Measurements from ENCODE around the gene CRIM1.

Gene CRIM1

DNA sequence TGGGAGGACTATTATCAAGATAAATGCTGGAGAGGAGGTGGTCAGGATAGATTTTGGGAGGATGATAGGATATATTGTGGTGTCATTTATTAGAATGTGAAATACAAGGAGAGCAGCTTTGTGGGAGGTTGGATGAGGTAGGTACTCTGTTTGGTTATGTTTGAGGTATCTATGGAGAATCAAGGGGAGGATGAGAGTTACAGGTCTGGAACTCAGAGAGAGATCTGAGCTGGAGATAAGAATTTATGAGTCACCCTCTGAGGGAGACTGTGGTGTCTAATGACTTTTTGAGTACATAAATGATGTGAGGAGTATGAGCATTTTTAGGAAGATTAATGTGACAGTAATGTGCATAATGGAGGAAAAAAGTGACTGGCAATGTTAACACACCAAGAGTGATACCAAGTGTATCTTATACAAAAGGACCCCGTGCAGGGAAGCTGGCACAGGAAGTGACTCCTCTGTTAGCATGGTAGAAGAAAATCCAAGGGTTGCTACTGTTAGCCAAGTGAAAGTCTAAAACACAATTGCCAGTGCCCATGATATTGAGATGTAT lies 48.2 kb downstream of the CRIM1 start:
- DNase-seq, result no peak

DNA sequence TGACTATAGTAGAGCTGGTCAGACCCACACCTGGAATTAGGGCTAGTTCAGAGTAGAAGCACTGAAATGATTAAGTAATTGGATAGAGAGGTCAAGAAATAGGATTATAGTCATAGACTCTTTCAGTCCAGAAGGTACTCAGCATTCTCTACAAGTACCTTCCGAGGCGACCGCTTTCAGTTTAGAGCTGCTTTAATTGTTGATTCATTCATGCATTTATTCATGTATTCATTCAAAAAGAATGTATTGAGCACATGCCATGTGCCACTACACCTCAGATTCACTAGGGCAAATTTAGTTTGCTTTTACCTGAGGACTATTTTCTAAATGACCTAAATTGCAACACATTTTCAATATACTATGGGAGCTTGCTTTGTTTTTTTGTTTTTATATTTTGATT lies 48.7 kb downstream of the CRIM1 start:
- DNase-seq, result no peak

DNA sequence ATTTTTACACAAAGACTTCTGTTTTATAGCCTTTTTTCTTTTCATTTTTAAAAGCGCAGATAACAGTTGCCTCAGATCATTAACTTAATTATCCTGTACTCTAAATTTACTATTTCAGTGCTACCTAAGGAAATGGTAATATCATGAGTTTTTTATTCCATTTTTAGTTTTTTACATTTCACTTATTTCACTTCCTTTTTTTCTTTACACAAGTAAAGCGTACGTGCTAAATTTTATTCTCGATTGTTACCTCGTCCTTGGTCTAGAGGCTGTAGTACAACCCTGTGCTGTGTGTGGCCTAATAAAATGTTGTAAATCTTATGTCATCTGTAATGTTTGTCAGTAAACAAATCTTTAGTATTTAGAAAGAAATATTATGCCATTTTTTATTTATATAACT lies 49.2 kb downstream of the CRIM1 start:
- no peak for DNase-seq

DNA sequence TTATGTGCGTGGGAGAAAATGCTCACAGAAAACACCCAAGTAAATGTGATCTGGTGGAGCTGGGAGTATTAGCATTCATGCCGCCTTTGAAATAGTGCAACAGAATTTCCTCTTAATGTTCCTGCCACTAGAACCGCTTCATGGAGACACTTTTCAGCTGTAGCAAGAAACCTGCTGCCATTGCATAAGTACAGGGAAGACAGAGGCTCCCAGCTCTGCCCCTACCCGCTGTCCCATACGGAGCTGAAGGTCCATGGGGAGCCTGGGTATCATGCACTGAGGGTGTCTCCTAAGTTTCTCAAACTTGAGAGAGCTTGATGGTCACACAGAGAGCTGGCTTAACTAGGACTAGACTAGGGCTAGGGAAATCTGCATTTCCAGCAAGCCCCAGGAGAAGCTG lies 49.6 kb downstream of the CRIM1 start:
- DNase-seq, result no peak

DNA sequence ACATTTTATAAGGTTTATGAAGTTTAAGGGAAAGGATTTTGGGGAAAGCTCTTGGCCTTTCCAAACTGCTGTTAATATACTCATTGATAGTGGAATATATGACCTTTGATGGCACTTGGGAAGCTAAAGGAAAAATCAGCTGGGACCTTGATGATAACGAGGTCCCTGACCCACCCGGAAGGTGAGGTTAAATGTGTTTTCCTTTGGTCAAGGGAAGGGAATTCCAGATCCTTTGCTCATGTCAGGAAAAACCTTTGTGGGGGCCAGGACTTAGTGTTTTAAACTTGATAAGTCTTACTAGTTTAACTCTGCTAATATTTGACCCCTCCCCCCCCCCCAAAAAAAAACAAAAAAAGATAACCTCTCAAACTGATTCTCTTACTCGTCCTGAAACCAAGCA lies 50.7 kb downstream of the CRIM1 start:
- no peak for DNase-seq

DNA sequence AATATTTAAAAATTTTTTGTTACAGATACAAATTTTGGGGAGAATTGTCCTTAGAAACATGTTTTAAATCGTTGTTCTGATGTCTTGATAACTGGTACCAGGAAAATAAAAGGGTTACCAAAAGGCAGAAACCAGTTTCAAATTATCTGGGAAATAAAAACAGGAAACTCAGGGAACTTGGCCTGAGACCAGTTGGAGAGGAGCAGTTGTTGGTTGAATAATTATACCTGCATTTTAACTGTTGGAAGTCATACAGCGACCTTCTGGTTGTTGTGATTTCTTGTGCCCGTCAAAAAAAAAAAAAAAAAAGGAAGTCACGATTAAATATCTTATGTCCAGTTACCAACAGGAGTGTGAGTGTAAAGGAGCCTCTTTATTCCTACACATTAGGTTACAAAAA lies 51.8 kb downstream of the CRIM1 start:
- no peak for DNase-seq

DNA sequence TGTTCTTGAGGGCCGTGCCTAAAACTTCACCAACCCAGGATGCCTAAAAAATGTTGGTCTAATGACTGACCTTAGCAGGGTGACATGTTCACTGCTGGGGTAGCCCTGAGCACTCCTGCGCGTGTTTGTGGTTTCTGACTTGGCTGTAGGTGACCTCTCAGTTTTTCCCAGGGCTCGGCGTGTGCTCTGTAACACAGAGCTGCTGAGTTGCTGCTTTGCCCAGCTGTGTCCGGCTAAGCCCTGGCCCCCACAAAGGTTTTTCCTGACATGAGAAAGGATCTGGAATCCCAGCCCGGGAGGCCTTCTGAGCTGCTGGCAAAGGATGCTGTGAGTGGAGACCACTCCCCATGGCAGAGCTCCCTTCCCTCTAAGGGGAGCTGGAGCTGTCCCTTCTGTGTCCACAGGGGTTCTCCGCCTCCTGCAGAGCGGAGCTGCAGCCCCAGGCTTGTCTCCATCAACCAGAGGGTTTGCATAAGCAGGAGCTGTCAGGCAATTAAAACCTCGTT lies 52.7 kb downstream of the CRIM1 start:
- DNase-seq, result no peak

DNA sequence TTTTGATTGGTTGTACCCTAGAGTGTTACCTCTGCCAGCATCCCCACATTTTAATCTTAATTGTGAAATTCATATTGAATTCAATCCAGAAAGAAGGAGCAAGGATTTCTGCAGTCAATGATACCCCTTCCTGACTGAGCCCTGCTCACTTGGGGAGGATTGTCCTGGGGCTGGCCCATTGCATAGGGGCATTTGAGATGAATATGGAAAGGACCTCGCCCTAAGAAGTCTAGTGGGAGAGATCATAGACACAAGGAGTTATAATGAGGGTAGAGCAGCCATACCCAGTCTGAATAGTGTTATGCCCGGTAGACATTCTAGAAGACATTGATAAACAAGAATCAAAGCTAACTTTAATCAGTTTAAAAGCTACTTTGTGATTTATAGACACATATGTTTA lies 53.8 kb downstream of the CRIM1 start:
- DNase-seq, result no peak

DNA sequence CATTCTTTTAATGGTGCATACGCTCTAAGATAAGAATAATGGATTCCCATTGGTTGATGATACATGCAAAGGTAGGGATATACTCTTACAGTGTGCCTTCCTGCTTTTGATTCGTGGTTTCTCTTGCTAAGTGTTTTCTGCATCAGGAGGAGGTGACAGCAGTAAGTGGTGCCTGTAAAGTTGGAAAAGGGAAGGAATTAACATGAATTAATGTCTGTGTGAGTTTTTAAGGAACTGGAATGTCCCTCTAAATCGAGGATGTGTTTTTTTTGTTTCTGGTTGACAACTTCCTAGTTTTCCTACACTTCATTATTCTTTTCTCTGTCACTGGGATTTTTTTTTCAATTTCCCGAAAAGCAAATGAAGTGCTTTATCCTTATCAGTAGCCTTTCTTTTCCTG lies 54.4 kb downstream of the CRIM1 start:
- DNase-seq, result no peak

DNA sequence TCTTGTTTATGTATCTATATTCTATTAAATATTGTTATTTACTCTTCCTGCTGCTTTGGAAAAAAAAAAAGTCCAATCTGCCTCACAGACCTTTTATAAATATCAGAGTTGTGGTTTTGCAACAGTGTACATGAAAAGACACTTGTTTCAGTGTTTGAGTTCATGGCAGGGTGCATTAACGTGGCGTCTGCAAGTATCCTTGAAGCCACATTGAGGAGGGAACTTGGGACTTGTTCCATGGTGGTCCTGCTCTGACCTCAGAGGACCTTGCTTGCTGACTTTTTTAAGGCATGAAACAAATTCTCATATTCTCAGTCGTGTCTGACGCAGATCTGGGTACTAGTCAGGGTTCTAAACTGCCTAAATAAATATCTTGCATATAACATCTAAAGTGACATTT lies 55.1 kb downstream of the CRIM1 start:
- DNase-seq, result no peak

DNA sequence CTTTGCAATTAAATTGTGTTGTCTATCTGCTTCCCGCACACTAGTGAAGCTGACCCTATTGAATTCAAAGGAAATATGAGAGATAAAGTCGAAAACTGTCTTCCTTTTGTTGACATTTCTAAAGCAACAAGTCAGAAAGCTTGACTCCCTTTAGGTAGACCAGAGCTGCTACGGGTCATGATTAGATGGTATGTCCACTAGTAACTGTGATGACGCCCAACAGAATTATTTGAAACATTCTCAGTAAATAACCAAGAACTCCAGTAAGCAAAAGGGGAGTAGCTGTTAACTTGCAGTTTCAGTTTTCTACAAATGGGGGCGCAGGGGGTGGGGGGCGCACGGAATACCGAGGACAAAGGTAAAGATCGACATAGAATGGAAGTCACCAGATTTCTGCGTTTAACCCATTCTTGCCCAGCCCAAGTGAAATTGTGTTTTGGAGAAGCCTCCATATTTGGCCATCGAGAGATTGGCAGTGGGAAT lies 56.4 kb downstream of the CRIM1 start:
- no peak for DNase-seq

DNA sequence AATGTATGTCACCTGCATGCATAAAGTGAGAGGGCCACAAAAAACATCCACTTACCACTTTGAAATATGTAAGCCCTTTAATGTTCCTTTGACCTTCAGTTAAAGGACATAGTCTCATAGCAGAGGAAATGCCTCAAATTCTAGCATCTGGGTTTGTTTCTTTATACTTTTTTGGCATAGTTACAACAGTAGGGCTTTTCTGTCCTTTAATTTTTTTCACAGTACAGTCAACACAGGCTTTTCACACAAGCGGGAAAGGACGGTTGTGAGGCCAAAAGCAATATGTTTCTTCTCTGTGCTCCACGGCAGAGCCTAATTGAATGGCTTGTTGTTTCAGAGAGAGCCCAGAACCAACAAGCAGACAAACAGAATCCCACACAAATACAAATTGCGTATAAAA lies 57.6 kb downstream of the CRIM1 start:
- DNase-seq, result no peak

DNA sequence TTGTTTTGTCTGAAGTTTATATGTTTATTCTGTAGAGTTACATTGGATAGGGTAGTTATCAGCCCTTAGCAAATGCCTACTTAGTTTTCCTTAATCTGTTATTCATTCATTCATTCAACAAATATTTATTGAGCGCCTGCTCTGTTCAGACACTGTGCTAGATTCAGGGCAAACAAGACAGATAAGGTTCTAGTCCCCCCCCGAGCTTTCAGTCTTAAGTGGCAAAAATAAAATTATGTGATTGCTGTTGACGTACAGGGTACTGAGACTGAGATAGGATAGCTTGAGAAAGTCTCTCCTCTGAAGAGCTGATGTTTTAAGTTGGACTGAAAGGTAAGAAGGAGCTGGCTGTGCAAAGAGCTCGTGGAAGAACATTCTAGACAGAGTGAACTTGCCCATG lies 58.7 kb downstream of the CRIM1 start:
- DNase-seq, result no peak

DNA sequence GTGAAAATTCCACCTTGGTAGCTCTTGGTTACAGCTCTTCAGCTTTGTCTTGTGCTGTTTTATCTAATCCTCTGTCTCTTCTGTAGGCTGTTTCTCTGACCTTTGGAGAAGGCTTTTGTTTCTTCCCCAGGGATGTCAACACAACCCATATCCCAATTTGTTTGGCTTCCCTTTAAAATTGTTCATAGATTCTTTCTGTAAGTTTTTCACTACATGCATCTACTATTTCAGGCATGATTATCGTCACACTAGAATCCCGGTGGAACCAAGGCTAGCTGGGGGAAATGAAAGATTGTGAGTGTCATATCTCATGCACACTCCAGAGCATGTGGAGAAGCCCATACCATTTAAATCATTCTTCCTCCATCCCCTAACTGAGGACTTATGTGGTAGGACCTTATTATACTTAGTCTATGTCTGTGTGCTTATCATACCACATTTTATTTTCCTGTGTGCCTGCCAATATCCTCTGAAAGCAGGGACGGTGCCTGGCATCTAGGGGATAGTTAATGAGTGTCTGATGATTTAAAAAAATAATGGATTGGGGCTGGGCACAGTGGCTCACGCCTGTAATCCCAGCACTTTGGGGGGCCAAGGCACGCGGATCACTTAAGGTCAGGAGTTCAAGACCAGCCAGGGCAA lies 59.9 kb downstream of the CRIM1 start:
- no peak for DNase-seq

DNA sequence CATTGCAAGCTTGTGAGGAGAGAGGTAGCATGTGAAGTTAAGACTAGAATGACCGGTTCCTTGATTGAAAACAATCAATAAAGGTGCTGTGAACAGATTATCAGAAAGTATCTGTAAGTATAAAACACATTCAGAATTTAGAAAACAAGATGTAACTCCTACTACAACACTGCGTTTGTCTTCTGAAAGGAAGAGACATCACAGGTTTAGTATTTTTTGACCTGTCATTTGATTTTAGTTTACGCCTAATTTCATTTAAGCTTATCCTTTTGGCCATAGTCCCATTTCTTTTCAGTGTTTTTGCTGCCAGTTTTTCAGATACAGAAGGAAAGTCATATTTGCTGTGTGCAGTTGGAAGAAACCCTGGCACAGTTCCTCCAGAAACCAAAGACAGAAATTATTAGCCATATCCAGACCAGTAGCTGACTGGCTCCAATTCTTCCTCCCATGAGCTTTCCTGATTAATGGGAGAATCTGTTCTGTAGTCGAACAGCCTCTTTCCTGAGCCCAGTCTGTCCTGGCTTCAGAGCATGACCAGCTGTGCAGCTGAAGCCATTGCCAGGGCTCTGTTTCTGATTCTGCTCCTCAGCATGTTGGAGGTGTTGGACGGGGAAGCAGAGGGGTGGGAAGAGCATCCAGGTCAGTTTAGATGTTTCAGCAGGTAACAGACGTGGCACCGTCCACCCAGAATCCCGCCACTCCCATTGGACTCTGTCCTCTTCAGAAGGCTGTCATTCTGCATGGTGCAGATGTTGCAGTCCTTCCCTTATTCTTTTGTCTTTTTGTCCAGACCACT lies 61.0 kb downstream of the CRIM1 start:
- DNase-seq, result no peak

DNA sequence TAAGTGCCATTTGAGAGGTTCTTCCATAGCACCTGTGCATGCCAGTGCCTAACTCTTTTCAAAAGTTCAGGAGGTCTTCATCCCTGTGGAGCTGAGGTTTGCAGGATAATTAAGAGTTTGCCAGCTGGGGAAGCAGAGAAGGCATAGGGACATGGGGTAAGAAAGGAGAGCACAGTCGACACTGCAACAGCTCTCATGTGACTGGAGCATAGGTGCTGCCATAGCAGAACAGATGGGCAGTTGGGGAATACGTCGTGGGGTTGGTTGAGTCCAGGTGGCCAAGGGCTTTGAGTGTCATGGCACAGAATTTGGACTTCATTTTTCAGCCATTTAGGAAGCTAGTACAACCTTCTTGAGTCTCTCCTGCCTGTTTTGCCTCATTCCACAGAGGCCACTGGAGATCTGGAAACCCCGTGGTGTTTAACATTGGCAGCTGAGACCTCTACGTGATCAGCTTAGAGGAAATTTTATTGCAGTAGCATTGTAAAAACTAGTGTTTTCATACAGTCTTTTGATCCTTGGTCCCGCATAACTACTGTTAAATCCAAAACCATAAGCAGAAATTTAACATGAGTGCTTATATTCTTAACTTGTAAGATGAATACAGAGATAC lies 65.1 kb downstream of the CRIM1 start:
- no peak for DNase-seq

DNA sequence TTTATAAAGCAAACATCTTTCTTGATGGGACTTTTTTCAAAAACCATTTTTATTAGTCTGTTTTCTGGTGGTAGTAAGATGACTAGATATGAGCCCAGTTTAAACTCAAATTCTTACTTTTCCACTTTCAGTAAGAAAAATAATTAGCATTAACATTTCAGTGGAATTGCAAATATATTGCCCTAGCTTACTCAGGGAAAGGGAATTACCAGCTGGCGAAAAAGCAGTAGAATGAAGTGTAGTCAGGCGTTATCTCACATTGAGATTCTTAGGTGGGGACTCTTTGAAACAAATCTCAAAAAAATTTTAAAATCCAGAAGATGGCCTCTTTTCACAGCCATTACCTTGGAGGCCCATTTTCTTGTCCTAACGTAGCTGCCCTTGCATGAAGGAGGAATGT lies 65.8 kb downstream of the CRIM1 start:
- no peak for DNase-seq

DNA sequence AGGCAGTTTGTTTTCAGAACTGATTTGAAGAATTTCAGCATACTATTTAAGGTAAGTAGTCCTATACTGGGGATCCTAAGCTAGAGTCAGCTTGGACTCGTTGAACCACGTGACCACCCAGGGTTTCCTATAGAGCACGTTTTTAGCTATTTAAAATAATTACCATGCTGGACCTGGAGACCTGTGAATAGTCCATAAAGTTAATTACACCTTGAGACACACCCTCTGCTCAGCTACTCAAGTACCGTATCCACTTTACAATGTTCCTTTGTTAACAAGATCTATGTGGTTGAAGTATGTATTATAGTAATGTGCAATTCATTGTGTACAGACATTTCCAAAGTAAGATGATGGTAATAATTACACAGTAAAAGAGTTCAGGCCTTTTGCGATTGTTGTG lies 67.6 kb downstream of the CRIM1 start:
- no peak for DNase-seq

DNA sequence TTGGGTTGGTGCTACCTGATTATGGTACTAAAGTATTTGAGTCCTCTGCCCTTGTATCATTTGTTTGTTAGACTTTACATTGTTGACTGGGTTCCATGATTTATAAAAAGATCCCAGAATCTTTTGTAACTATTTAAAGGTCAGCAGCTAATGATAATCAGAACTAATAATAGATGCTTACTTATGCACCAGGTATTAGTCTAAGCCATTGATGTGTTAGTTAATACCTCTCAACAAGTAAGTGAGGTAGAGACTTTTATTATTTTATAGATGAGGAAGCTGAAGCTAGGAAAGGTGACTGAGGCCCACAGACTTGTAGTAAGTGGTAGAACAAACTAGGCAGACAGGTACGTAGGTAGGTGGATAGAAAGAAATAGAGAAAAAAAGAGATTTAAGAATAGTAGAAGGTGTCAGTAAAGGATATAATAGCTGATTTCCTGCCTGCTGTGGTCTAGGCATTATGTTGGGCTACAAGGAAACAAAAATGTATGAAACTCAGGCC lies 68.1 kb downstream of the CRIM1 start:
- DNase-seq, result no peak

DNA sequence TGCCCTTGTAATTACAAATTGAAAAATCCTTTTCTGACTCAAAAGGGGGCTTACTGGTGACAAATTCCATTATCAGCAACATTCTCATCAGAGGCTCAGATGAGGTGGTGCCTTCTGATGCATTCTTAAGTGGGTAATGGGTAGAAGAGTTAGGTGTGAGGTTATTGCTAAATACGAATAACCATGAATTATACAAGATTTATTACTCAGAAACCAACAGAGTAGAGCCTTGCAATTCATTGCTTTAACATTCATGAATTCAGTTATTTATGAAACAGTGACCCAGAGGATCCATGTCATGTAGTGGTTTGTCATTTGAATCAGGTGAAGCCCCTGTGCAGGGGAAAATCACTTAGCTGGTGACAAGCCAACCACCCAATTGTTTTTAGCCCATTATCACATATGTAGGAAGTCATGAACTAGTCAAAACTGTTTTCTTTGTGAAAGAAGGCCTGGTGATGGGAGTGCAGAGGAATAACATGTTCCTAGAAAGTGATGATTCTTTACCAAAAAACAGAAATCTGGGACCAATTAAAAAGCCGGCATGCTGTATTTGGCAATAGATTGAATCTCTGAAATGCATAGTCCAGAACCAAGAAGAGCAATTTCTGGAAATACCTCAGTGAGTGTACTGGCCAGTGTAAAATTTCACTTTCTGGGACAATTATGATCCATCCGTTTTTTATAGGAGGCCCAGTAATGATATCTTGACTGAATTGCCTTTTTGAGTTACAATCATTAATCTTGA lies 70.2 kb downstream of the CRIM1 start:
- no peak for DNase-seq

DNA sequence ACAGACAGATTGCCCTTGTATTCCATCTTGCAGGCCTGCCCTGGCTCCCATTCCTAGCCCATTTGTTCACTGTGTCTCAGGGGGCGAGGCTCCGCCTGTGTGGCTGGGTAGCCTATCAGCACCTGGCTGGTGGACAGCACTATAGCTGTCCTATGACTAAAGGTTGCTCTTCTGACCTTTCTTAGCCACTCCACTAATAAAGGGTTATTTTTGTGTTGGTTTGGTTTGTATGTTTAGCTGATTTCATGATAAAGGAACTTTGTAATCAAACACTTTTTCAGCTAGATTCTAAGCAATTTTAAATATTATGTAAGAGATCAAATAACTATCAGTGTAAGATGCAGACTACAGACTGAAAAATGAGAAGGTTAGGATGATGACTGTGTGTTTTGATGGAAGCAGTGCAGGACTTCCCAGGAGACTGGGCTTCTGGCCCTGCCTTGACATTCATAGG lies 72.2 kb downstream of the CRIM1 start:
- DNase-seq, result no peak

DNA sequence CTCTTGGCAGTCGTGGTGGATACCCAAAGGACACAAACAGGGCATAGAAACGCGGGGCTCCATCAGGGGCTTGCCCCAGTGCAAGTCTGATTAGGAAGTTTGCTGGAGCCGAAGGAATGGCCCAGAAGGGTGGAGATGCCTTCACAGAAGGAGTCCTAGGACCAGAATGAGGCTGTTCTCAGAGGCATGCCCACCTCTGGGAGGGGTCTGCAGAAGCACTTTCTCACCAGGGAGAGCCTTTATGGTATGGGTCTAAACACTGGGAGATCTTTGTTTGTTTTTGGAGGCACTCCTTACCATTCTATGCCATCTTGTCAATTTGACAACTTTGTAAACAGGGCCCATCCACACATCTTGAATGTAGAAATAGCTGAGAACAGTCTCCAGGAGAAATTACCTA lies 75.0 kb downstream of the CRIM1 start:
- no peak for DNase-seq

DNA sequence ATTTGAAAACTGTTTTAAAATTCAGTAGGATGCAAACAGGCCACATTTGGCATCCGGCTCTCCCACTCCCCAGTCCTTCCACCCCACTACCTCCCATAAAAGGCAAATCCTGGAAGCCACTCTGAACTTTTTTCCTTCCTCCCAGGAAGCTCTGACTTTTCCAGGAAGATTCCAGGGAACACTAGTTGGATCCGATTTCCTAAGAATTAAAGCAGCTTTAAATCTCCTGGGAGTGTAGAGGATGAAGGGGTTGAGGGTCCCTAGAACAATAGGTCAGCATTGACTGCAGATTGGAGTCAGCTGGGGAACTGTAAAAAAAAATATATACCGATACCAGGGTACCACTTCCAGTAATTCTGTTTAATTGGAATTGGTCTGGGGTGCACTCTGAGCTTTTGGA lies 76.9 kb downstream of the CRIM1 start:
- DNase-seq, result no peak
